Testis (tissue), 3 donors: ENCODE measurements around the gene CISD3. TPM values are rescaled to one million over a fixed set of nuclear protein-coding genes. Genes with fewer than 3 reads are reported as not detected.

Experiments used
- DNase-seq: peaks from one replicate; pipeline ENCODE4 v3.0.0-alpha.2; 2019
- H3K27ac ChIP-seq, 2 donors: fragments of 200-600 bp; sonication (generic); one replicate each; pipeline ENCODE4 v1.5.1; 2019
- H3K27me3 ChIP-seq: fragments of 200-600 bp; sonication (generic); one replicate; pipeline ENCODE4 v1.5.1; 2019
- H3K36me3 ChIP-seq: fragments of 200-600 bp; sonication (generic); one replicate; pipeline ENCODE4 v1.5.1; 2017; ENCODE audit warnings: low read depth; ENCODE audit errors: missing control alignments
- H3K4me1 ChIP-seq: fragments of 200-600 bp; sonication (generic); one replicate; pipeline ENCODE4 v1.5.1; 2019
- H3K4me3 ChIP-seq, 2 donors: fragments of 200-600 bp; sonication (generic); one replicate each; pipeline ENCODE4 v1.5.1; 2017 to 2019
- H3K9me3 ChIP-seq: fragments of 200-600 bp; sonication (generic); one replicate; pipeline ENCODE4 v1.5.1; 2017
- CTCF ChIP-seq, 3 experiments: fragments of 450-650 bp in 2 of 3; fragments of 200-600 bp in 1 of 3; sonication (generic) in 1 of 3; IDR thresholded peaks; one replicate each; pipeline ENCODE4 v1.5.1; 2016 to 2019; ENCODE audit warnings: antibody characterized with exemption in 3 of 3, mild to moderate bottlenecking in 2 of 3, moderate library complexity in 1 of 3
- POLR2A ChIP-seq: fragments of 450-650 bp; IDR thresholded peaks from one replicate; pipeline ENCODE4 v1.6.1; 2017; ENCODE audit warnings: antibody characterized with exemption, mild to moderate bottlenecking, moderate library complexity
- WGBS, 2 donors: methylation state at CpG; one replicate each; pipeline ENCODE4 v1.1.5; 2018; 5-methylcytosine and 5-hydroxymethylcytosine counted together
- intact Hi-C: fragments of 100-400 bp; cut with DNase I; formaldehyde crosslinking; loops from one replicate; pipeline ENCODE4 v1.15.1; 2023; ENCODE audit warnings: low total_unique reads
- polyA plus RNA-seq: library from polyadenylated mRNA; stranded (reverse); fragments of 350-450 nt; fragmentation: Illumina TruSeq; extraction: RNeasy Lipid Tissue Mini Kit (QIAGEN cat#74804); gene quantifications from one replicate; pipeline ENCODE4 v1.2.3, GENCODE V29; 2014; ENCODE audit warnings: low read depth, low replicate concordance; ENCODE audit not compliant: insufficient read depth
- total RNA-seq, 2 donors: library from RNA; depleted of rRNA; stranded (reverse); fragments of >200 nt; gene quantifications; one replicate each; pipeline ENCODE4 v1.2.3, GENCODE V29; 2016

CISD3 gene
- total and polyA plus RNA-seq, 3 donors from 2014 or later, result 13.9 to 25.7 (median 14.3) TPM

GRCh38 chr17:38710985-38711384 is 19.2 kb upstream of the CISD3 start:
- WGBS, 2 donors, result 83 to 86% methylated on average over 5 of the region's 5 CpGs
- no peaks in the 10 kb centered on the region for H3K27me3 ChIP-seq
- no peak overlapping the region for H3K4me3 ChIP-seq
- intact Hi-C loops, result no loop called here
- no peaks in the 10 kb centered on the region for H3K36me3 ChIP-seq
- no peak overlapping the region for H3K27ac ChIP-seq
- no peak for TF ChIP-seq CTCF (IDR thresholded peaks at IDR 0.05)
- TF ChIP-seq POLR2A, result no peak
- H3K4me1 ChIP-seq, result peaks cover 14% of the 10 kb centered on the region
- H3K9me3 ChIP-seq, result no peaks in the 10 kb centered on the region
- DNase-seq, result no peak

- intact Hi-C loops, result no loop called here
- Histone ChIP-seq H3K9me3 (no peaks in the 10 kb centered on the region), H3K4me3 (no peak overlapping the region), H3K27ac (no peak overlapping the region), H3K27me3 (no peaks in the 10 kb centered on the region), H3K36me3 (no peaks in the 10 kb centered on the region), H3K4me1 (peaks cover 9% of the 10 kb centered on the region)
- TF ChIP-seq CTCF (IDR thresholded peaks at IDR 0.05) (no peak), POLR2A (no peak)
- DNase-seq, result no peak
- WGBS, 2 donors, result 65 to 71% methylated on average over 13 to 26 of the region's 26 CpGs
Measured at GRCh38 chr17:38711792-38712571, 18.2 kb upstream of the CISD3 start.

GRCh38 chr17:38712593-38712992 is 17.5 kb upstream of the CISD3 start:
- Histone ChIP-seq H3K9me3 (no peaks in the 10 kb centered on the region), H3K27ac (no peak overlapping the region), H3K4me3 (no peak overlapping the region), H3K4me1 (peaks cover 3% of the 10 kb centered on the region), H3K27me3 (no peaks in the 10 kb centered on the region), H3K36me3 (no peaks in the 10 kb centered on the region)
- WGBS, 2 donors, result 90 to 97% methylated on average over 9 to 10 of the region's 10 CpGs
- intact Hi-C loops, result no loop called here
- no peak for DNase-seq
- TF ChIP-seq CTCF (IDR thresholded peaks at IDR 0.05) (no peak), POLR2A (no peak)

GRCh38 chr17:38713456-38714075 is 16.6 kb upstream of the CISD3 start:
- no peak for TF ChIP-seq POLR2A
- TF ChIP-seq CTCF (IDR thresholded peaks at IDR 0.05), result no peak
- Histone ChIP-seq H3K9me3 (no peaks in the 10 kb centered on the region), H3K4me1 (no peaks in the 10 kb centered on the region), H3K27me3 (no peaks in the 10 kb centered on the region), H3K4me3 (no peak overlapping the region), H3K36me3 (no peaks in the 10 kb centered on the region), H3K27ac (no peak overlapping the region)
- intact Hi-C loops, result no loop called here
- no peak for DNase-seq
- WGBS, 2 donors, result 61 to 71% methylated on average over 11 of the region's 11 CpGs
